GM19043 (cell line): ENCODE data around the gene DYNC1I1.

Experiments
- ATAC-seq: cut with Tn5 transposase; IDR thresholded peaks from one replicate; pipeline ENCODE4 v1.9.1; 2021; ENCODE audit warnings: low read depth; ENCODE audit not compliant: unreplicated experiment

The DYNC1I1 gene

GRCh38 chr7:95843286-95843685 is 70.9 kb downstream of the DYNC1I1 start:
- no peak for ATAC-seq

- no peak for ATAC-seq
Observed at GRCh38 chr7:95845007-95845406, 72.7 kb downstream of the DYNC1I1 start.

- no peak for ATAC-seq
Observed at GRCh38 chr7:95847061-95847460, 74.7 kb downstream of the DYNC1I1 start.

DNA sequence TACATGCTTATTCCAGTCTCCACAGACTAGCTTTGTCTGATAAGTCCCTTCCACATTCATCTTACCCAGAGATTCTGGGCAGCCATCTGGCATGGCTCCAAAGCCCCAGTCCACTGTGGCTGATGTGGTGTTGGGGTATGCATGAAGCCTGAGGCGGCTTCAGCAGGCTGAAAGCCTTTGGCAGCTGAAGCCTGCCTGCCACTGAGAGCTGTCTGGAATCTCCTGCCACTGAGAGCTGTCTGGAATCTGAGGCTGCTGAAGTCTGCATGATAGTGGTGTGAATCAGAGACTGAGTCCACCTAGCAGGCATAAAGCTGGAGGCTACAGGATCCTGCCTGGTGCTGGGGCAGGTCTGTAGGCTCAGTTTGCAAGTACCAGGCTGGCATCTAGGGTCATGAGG is 87.1 kb downstream of the DYNC1I1 start:
- ATAC-seq: no peak

DNA sequence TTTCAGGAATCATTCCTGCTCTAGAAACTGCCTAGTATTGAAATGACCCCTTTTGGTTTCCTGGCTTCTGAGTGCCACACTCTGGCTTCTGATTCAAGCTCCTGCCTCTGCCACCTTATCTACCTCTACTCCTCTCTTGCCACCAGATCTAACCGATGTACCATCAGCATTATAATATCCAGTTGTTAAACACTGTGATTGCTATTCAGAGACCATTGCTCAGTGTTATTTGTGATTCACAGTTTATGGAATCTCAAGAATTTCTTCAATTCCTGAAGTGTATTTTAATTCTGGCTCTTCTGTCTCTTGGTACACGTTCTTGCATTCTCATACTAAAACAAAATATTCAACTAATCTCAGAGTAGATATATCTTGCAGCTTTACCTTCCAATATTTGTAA is 88.7 kb downstream of the DYNC1I1 start:
- ATAC-seq: no peak

- no peak for ATAC-seq
Observed at GRCh38 chr7:95863623-95864022, 91.3 kb downstream of the DYNC1I1 start.

GRCh38 chr7:95865716-95866371 is 93.5 kb downstream of the DYNC1I1 start:
- ATAC-seq: no peak

- peak; percentile 48 for ATAC-seq
Observed at GRCh38 chr7:95867309-95867708, 95.0 kb downstream of the DYNC1I1 start.

DNA sequence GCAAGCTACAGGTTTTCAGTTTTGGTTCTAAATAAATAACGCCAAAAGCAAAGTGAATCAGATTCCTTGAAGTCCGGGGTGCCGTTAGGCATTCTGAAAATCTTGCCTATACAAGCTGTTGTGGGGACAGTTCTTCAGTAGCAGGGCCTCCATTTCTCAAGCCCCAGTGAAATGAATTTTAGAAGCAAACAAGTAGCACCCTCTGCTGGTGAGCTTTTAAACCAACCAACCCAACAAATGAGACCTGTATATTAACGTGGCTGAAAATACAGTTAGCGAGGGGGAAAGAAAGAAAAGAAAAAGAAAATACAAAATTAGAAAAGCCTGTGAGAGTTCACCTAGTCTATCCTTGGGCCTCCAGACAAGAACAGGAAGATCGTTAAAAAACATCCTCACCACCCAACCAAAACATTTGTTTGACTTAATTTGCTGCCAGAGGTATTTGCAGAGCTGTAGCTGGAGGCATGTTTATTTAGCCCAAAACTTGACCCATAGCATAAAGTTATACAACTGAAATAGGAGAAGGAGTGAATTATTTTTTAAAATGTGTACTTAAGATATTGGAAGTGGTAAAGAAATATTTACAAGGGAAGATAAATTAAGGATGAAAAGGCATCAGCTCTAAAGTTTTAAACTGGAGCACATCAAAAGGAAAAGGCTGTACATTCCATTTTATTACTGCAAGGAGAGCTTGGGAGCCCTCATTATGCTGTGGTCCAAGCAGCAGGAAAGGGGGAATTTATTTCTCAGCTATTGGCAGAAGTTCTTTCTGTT is 98.9 kb downstream of the DYNC1I1 start:
- ATAC-seq: peak; percentile 48

- no peak for ATAC-seq
Observed at GRCh38 chr7:95871896-95872295, 99.5 kb downstream of the DYNC1I1 start.

DNA sequence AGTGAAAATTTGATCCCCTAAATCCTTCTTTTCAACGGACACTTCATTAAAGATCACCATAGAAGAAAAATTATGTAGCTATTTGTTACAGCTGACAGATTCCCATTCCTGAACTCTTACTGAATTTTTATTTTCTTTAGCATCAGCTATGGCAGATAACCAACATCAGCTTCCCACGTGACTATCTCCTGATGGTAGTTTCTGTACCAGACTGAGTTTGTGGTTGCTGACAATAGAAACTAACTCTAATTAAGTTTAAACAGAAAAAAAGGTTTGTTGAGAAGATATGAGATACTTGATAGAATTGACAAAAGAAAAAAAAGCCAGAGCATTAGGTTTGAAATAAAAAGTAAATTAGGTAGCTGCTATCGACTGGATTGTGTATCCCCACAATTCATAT is 101.8 kb downstream of the DYNC1I1 start:
- no peak for ATAC-seq

GRCh38 chr7:95874541-95875265 is 102.3 kb downstream of the DYNC1I1 start:
- no peak for ATAC-seq

DNA sequence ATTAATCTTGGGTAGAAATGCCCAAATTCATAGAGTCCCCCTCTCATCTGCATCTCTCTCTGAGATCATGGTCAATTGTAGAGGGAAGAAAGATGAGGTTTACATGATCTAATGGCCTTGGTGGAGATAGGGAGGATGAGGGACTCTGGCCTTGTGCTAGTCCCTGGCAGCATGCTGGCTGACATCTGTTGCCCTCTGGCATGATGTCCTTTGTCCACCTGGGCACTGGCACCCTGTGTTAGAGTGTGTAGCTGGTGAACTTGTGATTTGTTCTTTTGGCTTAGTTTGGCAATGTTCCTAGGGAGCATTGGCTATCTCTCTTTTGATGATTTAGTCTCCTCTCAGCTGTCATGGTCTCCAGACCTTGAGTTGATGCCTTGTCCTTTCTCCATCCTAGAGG is 103.2 kb downstream of the DYNC1I1 start:
- ATAC-seq: no peak

DNA sequence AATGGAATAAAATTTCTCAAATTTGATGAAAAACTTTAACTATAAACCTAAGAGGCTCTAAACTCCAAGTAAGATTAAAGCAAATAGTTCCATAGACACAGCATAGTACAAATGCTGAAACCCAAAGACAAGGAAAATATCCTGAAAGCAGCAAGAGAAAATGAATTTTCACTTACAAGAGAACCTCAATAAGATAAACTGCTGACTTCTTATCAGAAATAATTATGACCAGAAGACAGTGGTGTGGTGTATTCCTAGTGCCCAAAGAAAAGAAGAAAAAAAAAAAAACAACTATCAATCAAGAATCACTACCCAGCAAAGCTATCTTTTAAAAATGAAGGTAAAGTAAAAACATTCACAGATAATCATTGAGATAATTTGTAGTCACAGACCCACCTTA is 106.3 kb downstream of the DYNC1I1 start:
- no peak for ATAC-seq

DNA sequence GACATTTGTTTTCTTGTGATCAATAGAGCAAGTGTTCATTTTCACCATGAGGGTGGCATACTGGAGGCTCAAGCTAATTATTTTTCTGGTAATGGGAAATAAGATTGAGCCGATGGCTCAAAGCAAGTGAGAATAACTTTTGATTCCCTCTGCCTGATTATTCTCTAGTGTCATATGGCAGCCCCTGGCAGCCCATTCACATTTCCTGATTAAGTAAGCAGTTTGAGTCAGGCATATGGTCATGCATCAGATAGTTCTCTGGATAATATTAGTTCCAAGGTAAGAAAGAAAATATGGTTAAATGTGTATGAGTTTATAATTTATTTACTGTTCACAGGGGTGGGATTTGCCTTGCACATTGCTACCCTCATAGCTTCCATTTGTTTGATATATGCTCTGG is 109.2 kb downstream of the DYNC1I1 start:
- ATAC-seq: no peak

DNA sequence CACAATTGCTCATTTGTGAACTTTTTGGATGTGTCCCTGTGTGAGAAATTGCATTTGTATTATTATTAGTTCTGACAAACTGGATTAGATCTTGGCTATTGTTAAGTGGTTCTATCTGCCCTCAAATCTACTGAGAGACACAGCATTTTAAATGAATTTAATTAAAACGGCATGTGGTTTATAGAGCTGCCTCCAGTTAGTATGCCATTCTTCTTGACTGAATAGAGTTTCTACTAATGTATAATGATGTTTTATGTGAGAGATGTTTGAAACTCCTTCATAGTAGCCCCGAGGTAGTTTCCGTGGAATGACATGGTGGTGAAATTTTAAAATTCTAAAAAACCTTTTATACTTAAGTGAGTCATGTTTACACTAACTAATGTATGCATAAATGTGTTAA is 110.9 kb downstream of the DYNC1I1 start:
- no peak for ATAC-seq

DNA sequence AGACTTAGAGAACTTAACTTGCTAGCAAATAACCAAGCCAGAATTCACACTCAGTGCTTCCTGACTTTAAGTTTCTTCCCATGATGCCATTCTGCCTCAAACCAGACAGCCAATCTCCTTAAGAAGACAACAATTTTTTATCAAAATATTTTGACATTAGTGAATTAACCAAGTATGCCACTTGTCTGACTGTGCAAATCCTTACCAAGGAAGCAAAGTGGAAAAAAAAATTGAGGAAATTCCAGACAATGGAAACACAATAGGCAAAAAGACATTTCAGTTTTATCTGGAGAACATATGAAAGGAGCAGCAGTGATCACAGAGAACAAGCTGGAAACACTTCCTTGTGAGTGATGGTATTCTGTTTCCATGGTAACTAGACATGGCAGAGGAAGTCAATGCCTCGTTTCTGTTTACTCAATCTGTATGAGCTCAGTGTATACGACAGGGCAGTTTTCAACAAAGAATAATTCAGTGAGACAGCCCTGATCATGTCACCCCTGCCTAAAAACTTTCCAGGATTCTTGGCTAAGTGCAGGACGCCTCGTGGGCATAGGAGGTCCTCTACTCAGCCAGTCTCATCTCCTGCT is 114.2 kb downstream of the DYNC1I1 start:
- ATAC-seq: no peak

DNA sequence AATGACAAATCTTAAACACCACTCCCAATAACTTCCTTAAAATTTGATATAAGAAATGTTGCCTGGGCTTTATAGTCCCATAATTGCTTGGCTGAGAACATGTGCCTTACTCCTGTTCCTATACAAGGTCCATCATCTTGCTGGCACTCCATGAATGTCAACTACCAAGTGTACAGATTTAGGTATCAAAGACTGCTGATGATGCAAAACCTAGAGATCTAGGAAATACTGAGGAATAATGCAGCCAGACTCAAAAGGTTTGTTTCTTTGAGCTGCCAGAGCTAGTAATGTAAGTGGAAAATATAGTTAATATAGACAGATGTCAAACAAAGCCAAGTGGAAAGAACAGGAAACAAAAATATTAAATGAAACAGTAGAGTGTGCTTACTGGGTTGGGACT is 121.1 kb downstream of the DYNC1I1 start:
- ATAC-seq: no peak

- ATAC-seq: no peak
Observed at GRCh38 chr7:95897557-95898251, 125.3 kb downstream of the DYNC1I1 start.

GRCh38 chr7:95899919-95900513 is 127.7 kb downstream of the DYNC1I1 start:
- ATAC-seq: no peak
